ENCODE measurements around the gene KDM5B.
"Not testable (repeated sequence)": the region's sequence is repeated elsewhere in the genome, so short reads cannot be mapped to it uniquely, and the experiment has no call there.

The KDM5B gene

DNA sequence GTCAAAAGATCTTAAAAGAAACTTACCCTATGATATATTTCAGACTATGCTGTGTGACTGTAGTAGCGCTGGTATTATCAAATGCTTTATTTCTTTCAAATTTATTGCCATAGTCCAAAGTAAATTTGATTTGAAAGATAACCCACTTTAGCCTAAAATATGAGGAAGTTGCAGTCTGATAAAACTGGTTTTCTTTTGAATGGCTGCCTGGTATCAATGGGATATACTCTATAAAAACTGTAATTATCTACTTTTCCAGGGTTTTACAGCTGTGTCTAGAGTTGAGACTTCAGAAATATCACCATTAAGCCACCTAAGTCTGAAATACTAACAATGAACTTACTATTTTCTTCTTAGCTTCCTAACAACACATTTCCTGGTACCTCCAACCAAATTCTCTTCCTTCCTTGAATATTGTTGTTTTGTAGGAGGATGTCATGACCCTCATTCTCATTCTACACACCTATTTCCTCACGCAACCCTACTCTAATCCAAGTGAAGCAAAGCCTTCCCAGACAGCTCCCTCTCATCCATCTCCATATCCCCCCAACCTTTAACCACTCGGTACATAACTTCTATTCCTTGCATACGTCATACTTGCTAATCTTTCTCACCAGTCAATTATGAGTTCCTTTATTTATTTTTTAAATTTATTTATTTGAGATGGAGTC is 17.0 kb downstream of the KDM5B start:
- no peak for DNase-seq

DNA sequence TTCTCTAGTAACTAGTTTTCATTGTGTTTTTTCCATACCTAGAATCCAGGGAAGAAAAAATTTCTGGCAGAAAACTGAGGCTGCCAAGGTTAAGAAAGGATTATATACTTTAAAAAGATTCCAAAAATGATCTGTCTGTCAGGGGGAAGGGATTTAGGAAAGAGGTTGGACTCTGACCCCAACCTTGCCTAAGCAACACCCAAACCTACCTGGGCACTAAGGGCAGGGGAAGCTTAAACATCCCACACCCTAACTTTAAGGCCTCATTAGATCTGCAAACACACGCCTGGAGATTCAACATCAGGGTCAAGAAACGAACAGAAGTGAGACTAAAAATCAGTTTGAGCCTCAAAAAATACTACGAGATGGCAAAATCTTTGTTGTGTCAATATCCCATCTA is 19.4 kb downstream of the KDM5B start:
- no peak for DNase-seq

GRCh38 chr1:202786804-202787203 is 21.4 kb downstream of the KDM5B start:
- no peak for DNase-seq

DNA sequence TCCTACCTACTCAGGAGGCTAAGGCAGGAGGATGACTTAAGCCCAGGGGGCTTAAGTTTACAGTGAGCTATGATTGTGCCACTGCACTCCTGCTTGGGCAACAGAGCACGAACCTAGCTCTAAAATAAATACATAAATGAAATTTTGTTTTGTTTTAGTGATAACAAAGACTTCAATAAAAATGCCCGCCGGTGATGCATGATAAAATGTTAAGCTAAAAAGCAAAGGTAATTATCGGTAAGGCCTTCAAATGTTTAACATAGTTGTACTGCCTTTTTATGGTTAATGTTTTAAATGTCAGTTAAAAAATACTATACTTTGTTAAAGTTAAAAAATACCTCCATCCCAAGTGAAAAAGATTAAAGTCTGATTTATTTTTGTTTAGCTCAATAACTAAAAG is 27.0 kb downstream of the KDM5B start:
- DNase-seq, result no peak

DNA sequence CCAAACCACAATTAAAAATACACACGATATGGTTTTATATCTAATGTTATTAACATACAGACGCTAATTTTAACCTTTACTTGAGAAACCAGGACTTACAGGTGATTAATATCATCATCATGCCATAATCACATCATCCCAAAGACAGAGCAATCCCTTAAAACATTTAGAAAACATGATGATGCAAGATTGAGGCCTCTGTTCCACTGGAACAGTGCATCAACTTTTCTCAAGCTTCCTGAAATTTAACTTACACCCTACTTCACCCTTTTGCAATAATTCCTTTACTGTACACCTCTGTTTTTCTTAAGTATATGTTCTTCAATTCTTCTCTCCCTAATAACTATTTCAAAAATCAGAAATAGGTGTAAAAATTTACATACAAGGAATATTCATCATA is 38.1 kb downstream of the KDM5B start:
- DNase-seq, result no peak

- DNase-seq, result no peak
Measured at GRCh38 chr1:202765721-202766120, 42.5 kb downstream of the KDM5B start.

DNA sequence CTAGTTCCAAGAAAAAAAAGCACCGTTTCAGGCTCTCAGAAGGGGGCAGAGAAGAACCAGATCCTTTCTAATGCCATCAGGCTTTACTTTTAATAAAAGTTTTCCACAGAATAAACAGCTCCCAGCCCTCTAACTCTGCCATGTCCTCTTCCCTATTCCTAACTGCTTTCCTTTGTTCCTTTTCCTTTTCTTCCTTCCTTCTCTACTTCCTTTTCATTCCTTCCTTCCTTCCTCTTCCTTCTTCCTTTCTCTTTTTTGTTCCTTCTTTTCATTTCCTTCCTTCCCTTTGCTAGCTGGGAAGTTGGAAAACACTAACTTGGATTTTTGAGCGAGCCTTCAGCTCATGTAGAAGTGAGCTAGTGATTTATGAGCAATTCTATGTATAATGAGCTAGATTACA is 46.2 kb downstream of the KDM5B start:
- DNase-seq, result no peak

DNA sequence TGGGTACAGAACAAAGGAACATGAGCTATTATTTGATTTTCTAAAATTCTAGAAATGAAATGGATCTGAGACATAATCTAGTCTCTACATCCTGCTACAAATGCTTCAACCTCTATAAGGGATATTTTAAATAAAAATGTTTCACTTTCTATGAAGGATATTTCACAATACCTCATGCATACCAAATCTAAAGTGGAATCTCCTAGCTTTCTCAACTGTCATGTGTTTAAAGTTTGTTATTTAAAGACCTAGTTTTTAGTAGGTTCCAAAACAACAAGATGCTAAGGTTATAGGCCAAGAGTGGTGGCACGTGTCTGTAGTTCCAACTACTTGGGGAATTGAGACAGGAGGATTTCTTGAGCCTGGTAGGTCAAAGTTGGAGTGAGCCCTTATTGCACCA is 47.6 kb downstream of the KDM5B start:
- no peak for DNase-seq

DNA sequence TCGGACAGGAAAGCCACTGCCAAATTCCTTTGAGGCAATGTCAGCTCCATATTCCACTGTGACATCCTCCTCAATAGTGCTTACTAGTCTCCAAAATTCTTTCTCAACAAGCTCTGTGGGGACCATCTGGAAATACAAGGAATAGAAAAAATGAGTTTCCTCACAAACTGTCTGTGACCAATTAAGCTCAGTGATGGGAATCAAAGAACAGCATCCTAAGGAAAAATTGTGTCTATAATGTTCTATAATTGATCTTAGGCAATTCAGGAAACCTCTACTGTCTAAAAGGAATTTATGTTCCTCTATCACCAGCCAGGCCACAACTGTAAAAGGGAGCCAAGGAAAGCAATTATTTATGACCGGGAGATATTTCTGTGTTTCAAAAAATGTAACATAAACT is 51.8 kb downstream of the KDM5B start:
- no peak for DNase-seq

- DNase-seq, result no peak
Measured at GRCh38 chr1:202754293-202754692, 53.9 kb downstream of the KDM5B start.

DNA sequence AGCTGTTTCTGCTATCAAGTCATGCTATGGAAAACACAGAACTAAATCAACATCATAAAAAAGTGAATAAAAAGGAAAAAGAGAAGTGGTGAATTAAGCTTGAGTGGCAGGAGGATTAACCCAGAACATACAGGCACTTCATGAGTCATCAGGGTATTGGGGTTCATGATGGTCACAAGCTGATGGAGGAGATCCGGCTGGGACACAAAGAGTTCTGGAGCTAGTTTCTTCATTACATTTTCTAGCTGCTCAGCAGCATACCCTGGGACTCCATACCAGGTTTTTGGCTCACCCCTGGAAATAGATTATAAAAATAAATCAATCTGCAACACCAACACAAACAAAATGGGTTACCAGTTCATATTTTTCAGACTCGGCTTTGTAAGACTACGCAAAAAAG is 55.4 kb downstream of the KDM5B start:
- DNase-seq, result no peak

DNA sequence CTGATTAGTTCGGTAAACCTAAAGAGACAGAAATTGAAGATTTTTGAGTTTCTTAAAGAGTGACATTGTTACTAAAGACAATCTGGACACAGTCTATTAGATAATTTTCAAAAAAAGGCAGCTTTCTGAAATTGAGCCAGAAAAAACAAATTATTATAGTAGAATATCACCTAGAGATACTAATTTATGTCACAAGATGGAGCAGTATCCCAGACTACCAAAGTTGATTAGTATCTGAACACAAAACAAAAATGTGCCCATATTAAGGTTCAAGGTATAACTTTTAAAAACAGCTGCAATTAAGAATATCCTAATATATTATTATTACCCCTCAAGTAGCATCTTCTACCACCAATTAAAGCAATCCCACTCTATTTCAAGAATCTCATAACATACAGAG is 57.5 kb downstream of the KDM5B start:
- DNase-seq, result no peak

GRCh38 chr1:202750024-202750423 is 58.2 kb downstream of the KDM5B start:
- DNase-seq, result no peak

GRCh38 chr1:202745323-202745888 is 62.8 kb downstream of the KDM5B start:
- DNase-seq, result no peak

DNA sequence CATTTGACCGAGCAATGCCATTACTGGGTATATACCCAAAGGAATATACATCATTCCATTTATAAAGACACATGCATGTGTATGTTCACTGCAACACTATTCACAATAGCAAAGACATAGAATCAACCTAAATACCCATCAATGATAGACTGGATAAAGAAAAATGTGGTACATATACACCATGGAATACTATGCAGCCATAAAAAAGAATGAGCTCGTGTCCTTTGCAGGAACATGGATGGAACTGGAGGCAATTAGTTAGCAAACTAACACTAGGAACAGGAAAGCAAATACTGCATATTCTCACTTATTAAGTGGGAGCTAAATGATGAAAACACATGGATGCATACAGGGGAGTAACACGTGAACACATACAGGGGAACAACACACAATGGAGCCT is 63.5 kb downstream of the KDM5B start:
- not testable (repeated sequence) for DNase-seq

GRCh38 chr1:202742496-202742895 is 65.7 kb downstream of the KDM5B start:
- DNase-seq, result no peak

DNA sequence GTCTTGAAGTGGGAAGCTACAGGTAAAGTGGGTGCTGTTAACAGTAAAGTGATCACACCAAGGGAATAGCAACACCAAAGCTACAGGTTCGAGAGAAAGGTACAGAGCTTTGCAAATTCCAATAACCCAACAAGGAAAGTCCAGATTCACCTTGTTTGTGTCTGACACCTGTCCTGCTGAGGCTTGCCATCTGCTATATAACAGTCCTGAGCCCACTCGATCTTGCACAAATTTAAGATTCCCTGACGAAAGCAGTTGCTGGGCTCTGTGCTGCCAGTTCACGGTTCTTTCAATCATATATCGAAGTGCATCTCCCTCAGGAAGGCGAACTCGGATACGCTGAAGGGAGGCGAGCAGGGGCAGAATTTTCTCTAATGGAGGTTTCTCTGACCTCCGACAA is 75.0 kb downstream of the KDM5B start:
- DNase-seq, result no peak

DNA sequence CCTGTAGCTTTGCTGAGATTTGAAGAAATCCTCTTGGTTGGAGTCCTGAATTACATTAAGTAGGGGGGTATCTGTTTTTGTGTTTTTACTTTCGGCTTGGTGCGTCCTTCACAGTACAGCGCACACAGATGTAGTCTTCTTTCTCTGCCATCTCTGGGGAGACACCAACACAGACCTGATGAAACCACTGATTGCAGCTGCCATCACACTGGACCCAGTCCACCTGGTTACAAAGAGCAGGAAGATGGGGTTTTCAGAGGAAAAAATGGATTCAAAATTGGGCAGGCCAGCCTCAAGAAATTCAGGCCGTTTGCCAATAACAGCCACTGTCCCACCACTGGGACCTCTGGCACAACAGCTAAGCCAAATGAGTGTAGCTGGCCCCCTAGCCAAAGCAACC is 79.3 kb downstream of the KDM5B start:
- DNase-seq, result no peak

- DNase-seq, result no peak
Measured at GRCh38 chr1:202725526-202725925, 82.7 kb downstream of the KDM5B start.

- no peak for DNase-seq
Measured at GRCh38 chr1:202723708-202724107, 84.5 kb downstream of the KDM5B start.

GRCh38 chr1:202723046-202723445 is 85.2 kb downstream of the KDM5B start:
- not testable (repeated sequence) for DNase-seq

- DNase-seq, result no peak
Measured at GRCh38 chr1:202716654-202717053, 91.6 kb downstream of the KDM5B start.

DNA sequence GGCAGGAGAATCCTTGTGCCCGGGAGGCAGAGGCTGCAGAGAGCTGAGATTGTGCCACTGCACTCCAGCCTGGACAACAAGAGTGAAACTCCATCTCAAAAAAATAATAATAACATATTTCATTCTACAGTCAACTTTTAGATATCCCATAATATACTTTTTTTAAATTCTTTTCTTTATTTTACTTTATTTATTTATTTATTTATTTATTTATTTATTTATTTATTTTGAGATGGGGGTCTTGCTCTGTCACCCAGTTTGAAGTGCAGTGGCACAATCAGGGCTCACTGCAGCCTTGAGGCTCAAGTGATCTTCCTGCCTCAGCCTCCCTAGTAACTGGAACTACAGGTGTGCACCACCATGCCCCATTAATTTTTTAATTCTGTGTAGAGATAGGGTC is 94.0 kb downstream of the KDM5B start:
- not testable (repeated sequence) for DNase-seq

- no peak for DNase-seq
Measured at GRCh38 chr1:202713110-202713509, 95.1 kb downstream of the KDM5B start.

DNA sequence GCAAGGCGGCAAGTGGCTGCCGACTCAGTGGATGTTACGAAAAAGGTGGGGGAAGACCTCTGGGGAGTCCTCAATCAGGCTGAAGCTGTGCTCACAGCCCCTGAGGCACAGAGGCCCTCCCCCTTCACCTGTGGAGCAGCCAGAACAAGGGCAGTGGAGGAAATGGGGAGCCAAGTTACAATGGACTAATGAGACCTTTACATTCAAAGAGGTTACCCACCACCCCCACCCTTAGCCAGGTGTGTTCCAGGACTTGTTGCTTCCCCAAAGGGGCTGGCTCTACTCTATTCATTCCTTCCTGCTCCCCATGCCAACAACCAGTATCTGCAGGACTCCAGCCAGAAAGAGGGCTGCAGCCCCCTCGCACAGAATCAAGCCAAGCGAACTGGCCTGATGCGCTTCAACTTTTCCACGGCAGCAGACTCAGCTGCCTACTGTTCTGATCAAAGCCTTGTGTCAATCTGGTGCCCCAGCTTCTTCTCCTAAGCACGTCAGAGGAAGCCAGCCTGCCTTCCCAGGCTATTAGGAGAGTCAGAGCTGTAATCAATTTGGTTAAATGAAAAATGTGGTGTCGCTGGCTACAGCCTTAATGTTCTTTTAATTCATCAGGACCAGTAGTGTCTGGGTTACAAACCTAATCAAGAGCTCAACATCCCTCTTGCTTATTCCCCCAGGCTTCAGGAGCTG is 96.1 kb downstream of the KDM5B start:
- no peak for DNase-seq

Measured in activated CD4-positive, alpha-beta T cell treated with anti-CD3 and anti-CD28 coated beads, Interleukin-2, amount 50 U/mL, for 4 hours (primary cell).